Muscle layer of duodenum (tissue), 2 donors: Measurements from ENCODE around the gene GRIK2.

Source experiments
- H3K27ac ChIP-seq: one replicate; pipeline ENCODE4 v1.7.0; 2013; ENCODE audit warnings: mild to moderate bottlenecking, low read length
- H3K27me3 ChIP-seq: one replicate; pipeline ENCODE4 v1.7.0; 2013; ENCODE audit warnings: low read depth, mild to moderate bottlenecking, control low read depth, low read length
- H3K36me3 ChIP-seq, 2 donors: one replicate each; pipeline ENCODE4 v1.7.0; 2013; ENCODE audit warnings: low read length in 2 of 2, control low read depth in 1 of 2, mild to moderate bottlenecking in 1 of 2; ENCODE audit not compliant: insufficient read depth in 2 of 2, control insufficient read depth in 1 of 2
- H3K4me1 ChIP-seq, 2 donors: one replicate each; pipeline ENCODE4 v1.7.0; 2013; ENCODE audit warnings: low read length in 2 of 2, mild to moderate bottlenecking in 2 of 2, control low read depth in 1 of 2, moderate library complexity in 1 of 2; ENCODE audit not compliant: insufficient read depth in 2 of 2, control insufficient read depth in 1 of 2
- H3K4me3 ChIP-seq, 2 donors: one replicate each; pipeline ENCODE4 v1.7.0; 2013; ENCODE audit warnings: low read length in 2 of 2, low read depth in 1 of 2, mild to moderate bottlenecking in 1 of 2
- H3K9me3 ChIP-seq, 2 donors: one replicate each; pipeline ENCODE4 v1.7.0; 2013; ENCODE audit warnings: low read length in 2 of 2, control low read depth in 1 of 2, mild to moderate bottlenecking in 1 of 2; ENCODE audit not compliant: control insufficient read depth in 1 of 2
- donor health status: healthy.

The GRIK2 gene

DNA sequence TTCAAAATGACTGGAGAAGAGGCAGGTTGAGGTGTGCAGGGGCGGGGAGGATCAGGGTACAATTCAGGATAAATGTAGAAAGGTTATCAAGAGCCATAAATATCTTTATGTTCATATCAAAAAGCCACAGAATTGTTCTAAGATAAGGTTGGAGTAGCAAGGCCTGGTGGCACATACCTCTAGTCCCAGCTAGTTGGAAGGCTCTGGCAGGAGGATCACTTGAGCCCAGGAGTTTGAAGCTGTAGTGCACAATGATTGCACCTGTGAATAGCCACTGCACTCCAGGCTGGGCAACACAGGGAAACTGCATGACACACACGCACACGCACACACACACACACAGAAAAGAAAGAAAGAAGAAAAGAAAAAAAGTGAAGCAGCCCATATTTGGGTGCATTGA is 194.8 kb downstream of the GRIK2 start:
- Histone ChIP-seq H3K27ac (no peak overlapping the region), H3K27me3 (no peaks in the 10 kb centered on the region), H3K9me3 (no peaks in the 10 kb centered on the region), H3K36me3 (no peaks in the 10 kb centered on the region), H3K4me1 (no peaks in the 10 kb centered on the region), H3K4me3 (no peak overlapping the region)

DNA sequence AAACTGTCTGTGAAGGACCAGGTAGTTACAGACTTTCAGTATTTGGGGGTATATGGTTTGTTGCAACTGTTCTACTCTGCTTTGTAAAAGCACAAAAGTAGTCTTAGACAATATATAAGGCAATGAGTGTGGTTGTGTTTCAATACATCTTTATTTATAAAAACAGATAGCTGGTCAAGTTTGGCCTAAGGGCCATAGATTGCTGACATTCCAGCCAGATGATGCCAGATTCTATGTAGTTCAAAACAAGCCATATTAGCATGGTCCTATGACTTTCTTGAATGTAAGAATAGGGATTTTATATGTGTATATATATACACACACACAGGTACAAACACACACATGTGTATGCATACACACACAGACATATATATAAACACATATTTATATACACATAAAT is 201.8 kb downstream of the GRIK2 start:
- H3K27ac ChIP-seq = no peak overlapping the region
- no peaks in the 10 kb centered on the region for H3K36me3 ChIP-seq
- no peaks in the 10 kb centered on the region for H3K27me3 ChIP-seq
- H3K9me3 ChIP-seq = no peaks in the 10 kb centered on the region
- no peak overlapping the region for H3K4me3 ChIP-seq
- H3K4me1 ChIP-seq = peaks cover 0 to 3% of the 10 kb centered on the region in 2 donors

DNA sequence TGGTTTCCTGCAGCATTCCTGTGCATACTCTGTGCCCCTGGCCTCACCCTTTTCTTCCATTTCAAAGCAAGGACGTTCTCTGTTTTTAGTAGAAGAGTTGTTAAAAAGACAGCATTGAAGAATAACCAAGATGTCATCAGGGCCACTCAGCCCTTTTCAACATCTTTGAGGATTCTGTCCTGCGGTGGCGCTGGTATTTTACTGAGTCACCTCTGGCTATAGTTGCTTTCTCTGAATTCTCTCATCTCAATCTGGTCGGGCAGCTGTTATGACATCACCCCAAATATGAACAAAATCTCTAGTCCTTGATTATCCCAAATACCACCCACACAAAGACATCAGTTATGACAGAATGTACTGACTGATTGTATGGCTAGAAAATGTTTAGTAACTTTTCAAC is 204.2 kb downstream of the GRIK2 start:
- H3K36me3 ChIP-seq = no peaks in the 10 kb centered on the region
- H3K4me1 ChIP-seq = peaks cover 0 to 3% of the 10 kb centered on the region in 2 donors
- no peak overlapping the region for H3K27ac ChIP-seq
- no peaks in the 10 kb centered on the region for H3K27me3 ChIP-seq
- H3K4me3 ChIP-seq = no peak overlapping the region
- H3K9me3 ChIP-seq = no peaks in the 10 kb centered on the region

DNA sequence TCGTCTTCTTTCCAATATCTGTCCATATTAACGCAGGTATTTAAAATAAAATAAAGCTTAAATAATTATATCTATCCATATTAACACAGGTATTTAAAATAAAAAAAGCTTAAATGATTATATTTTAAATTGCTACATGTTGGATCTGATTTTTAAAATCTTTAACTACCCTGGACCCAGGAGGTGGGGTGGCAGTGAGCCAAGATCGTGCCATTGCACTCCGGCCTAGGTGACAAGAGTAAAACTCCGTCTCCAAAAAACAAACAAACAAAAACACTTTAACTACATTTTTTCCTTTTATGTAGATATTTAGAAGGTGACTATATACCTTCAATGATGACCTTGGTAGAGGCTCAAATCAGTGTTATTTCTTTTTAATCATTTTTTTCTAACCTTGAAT is 211.9 kb downstream of the GRIK2 start:
- Histone ChIP-seq H3K27ac (no peak overlapping the region), H3K4me3 (no peak overlapping the region), H3K27me3 (no peaks in the 10 kb centered on the region), H3K4me1 (no peaks in the 10 kb centered on the region), H3K9me3 (no peaks in the 10 kb centered on the region), H3K36me3 (no peaks in the 10 kb centered on the region)

DNA sequence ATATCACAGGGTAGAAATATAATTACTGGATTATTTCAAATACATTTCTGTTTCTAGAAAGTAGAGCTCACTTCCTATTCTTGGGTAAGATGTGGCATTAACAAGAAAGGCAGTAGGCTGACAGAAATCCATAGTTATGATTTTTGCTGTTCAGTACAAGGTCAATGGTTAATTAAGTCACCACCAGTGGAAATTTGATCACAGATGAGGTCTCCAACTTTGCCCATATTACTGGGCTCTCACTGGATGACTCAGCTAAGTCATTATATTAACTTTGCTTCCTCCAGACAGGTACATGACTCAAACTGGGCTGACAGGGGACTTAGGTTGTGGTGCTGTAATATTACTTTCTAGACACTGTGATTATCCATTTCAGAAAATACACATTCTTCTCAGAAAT is 212.4 kb downstream of the GRIK2 start:
- Histone ChIP-seq H3K4me3 (no peak overlapping the region), H3K27me3 (no peaks in the 10 kb centered on the region), H3K4me1 (no peaks in the 10 kb centered on the region), H3K36me3 (no peaks in the 10 kb centered on the region), H3K27ac (no peak overlapping the region), H3K9me3 (no peaks in the 10 kb centered on the region)

DNA sequence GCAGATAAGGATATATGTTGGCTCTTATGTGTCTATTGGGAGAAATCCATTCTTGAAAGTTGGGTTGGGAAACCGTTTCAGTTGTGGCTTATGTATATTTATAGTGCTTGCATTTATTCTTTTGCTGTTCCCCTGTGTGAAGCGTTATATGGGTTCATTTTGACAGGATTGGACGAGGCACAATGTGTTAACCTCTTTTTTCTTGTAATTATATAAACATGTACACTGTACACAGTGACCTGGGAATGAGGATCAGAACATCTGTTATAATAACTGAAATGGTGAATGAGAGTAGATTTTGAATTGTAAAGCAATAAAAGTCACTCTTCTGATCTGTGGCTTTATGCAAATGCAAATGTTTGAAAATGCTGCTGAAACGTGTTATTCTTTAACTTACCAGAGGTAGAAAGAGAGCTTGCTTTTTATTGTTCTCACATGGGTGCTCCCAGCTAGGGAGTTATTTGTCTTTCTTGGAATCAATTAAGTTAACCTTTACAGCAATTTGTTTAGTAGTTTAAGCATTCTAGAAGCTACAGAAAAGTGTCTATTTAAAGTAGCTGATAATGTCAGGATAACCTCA is 213.7 kb downstream of the GRIK2 start:
- no peak overlapping the region for H3K27ac ChIP-seq
- H3K9me3 ChIP-seq = no peaks in the 10 kb centered on the region
- no peaks in the 10 kb centered on the region for H3K4me1 ChIP-seq
- H3K27me3 ChIP-seq = no peaks in the 10 kb centered on the region
- no peak overlapping the region for H3K4me3 ChIP-seq
- no peaks in the 10 kb centered on the region for H3K36me3 ChIP-seq

DNA sequence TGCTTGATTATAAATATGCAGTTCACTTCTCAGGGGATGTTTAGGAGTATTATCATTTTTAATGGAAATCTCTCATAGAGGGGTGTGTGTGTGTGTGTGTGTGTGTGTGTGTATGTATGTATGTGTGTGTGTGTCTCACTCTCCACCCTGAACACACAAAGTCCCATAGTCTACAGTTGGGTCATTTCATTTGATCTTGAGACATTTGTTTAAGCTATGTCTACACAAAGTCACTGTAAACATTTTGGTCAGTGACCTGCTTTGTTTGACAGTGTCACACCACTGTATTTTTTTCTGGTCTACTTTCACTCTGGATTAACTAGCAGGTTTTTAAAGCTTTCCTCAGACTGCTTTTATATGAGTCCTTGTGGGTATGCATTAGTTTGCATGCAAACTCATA is 215.2 kb downstream of the GRIK2 start:
- Histone ChIP-seq H3K9me3 (no peaks in the 10 kb centered on the region), H3K27me3 (no peaks in the 10 kb centered on the region), H3K27ac (no peak overlapping the region), H3K4me3 (no peak overlapping the region), H3K36me3 (no peaks in the 10 kb centered on the region), H3K4me1 (no peaks in the 10 kb centered on the region)

DNA sequence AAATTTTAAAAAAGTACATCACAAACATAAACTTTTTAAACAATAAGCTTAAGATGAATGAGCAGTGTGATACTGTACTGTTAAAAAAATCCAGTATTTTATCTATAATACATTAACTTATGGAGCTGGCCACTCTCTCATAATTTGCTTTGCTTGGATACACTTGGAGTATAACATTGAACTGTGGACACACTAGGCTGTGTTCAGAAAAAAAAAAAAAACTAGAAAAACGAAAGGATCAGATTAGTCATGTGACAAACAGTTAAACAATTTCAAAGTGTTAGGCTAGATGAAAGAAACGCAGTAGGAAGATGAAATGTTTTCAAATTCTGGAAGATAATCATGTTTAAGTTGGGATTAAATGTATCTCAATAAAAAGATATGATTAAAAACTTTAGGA is 220.0 kb downstream of the GRIK2 start:
- no peaks in the 10 kb centered on the region for H3K36me3 ChIP-seq
- no peaks in the 10 kb centered on the region for H3K4me1 ChIP-seq
- H3K27ac ChIP-seq = no peak overlapping the region
- no peaks in the 10 kb centered on the region for H3K27me3 ChIP-seq
- H3K4me3 ChIP-seq = no peak overlapping the region
- no peaks in the 10 kb centered on the region for H3K9me3 ChIP-seq

DNA sequence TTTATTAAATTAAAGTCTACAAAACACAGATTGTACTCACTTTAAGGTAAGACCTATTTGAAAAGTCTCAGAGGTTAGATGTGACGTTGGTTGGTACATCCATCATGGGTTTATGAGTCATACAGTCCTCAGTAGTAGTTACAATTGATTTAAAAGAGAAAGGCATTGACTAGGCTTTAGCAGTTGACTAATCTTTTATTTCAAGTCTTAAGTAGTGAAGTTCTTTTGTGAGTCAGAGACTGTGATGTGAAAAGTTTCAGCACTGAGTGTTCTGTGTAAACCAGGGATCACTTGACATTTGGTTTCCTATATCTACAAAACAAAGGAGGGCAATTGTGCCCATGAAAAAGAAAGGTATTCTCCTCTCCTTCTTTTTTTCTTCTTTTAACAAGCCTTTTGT is 221.3 kb downstream of the GRIK2 start:
- H3K27ac ChIP-seq = no peak overlapping the region
- H3K4me1 ChIP-seq = no peaks in the 10 kb centered on the region
- H3K27me3 ChIP-seq = no peaks in the 10 kb centered on the region

DNA sequence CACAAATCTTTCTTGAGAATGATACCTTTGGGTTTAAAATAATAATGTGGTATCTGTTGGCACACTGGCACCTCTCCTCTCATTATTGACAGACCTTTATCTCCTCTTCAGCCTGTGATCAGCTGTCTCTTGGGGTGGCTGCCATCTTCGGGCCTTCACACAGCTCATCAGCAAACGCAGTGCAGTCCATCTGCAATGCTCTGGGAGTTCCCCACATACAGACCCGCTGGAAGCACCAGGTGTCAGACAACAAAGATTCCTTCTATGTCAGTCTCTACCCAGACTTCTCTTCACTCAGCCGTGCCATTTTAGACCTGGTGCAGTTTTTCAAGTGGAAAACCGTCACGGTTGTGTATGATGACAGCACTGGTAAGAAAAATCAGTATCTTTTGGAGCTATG is 232.8 kb downstream of the GRIK2 start:
- Histone ChIP-seq H3K27me3 (no peaks in the 10 kb centered on the region), H3K4me3 (no peak overlapping the region), H3K9me3 (no peaks in the 10 kb centered on the region), H3K27ac (no peak overlapping the region), H3K36me3 (no peaks in the 10 kb centered on the region), H3K4me1 (no peaks in the 10 kb centered on the region)

More for the DNA sequence above, 221.3 kb downstream of the GRIK2 start:
- H3K9me3 ChIP-seq = no peaks in the 10 kb centered on the region
- no peak overlapping the region for H3K4me3 ChIP-seq
- no peaks in the 10 kb centered on the region for H3K36me3 ChIP-seq

DNA sequence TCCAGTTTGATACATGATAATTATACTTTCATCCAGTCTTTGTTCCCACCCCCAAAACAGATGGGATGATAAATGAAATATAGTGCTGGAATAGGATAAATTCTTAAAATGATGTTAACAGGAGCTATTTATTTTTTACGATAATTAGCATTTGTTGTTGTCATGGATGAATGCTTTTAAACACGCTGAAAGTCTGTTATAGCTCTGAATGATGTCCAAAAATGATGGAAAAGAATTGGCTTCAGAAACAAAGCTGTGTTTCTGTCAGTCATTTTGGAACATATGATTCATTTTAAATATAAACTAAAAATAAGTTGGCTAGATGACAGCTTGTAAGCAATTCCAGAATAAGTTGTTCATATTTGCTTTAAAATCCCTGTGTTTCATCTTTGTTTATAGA is 237.4 kb downstream of the GRIK2 start:
- H3K27me3 ChIP-seq = no peaks in the 10 kb centered on the region
- no peak overlapping the region for H3K27ac ChIP-seq
- H3K36me3 ChIP-seq = no peaks in the 10 kb centered on the region
- H3K9me3 ChIP-seq = no peaks in the 10 kb centered on the region
- H3K4me3 ChIP-seq = no peak overlapping the region
- H3K4me1 ChIP-seq = no peaks in the 10 kb centered on the region

DNA sequence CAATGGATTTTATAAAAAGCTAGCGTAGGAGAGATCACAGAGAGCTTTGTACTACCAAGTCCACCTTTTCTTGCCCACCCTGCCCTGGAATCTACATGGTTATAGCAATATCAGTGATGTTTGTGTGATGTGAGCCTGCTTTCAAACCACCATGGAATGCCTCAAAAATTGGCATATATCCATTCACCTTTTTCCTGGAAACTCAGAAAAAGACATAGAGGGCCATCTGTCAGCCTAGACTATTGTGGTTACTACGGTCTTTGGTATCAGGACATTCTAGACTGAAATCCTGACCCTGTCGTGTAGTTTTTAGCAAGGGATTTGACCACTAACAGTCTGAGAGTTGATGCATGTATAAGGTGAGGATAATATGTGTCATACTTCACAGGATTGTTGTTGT is 239.6 kb downstream of the GRIK2 start:
- no peaks in the 10 kb centered on the region for H3K4me1 ChIP-seq
- no peaks in the 10 kb centered on the region for H3K27me3 ChIP-seq
- no peak overlapping the region for H3K4me3 ChIP-seq
- H3K36me3 ChIP-seq = no peaks in the 10 kb centered on the region
- no peaks in the 10 kb centered on the region for H3K9me3 ChIP-seq
- H3K27ac ChIP-seq = no peak overlapping the region
